ENCODE results near the gene FKBP8.

The FKBP8 gene

GRCh38 chr19:18507727-18508440 is 35.5 kb downstream of the FKBP8 start:
- DNase-seq (ENCODE audit: low spot score), result no peak
- no peak for TF ChIP-seq CTCF (IDR thresholded peaks at IDR 0.05; ENCODE audit: extremely low read depth, missing control alignments)

- DNase-seq (ENCODE audit: low spot score), result no peak
These were observed 36.2 kb downstream of the FKBP8 start for GRCh38 chr19:18507021-18507726.

GRCh38 chr19:18506101-18506930 is 37.1 kb downstream of the FKBP8 start:
- no peak for TF ChIP-seq CTCF (IDR thresholded peaks at IDR 0.05; ENCODE audit: extremely low read depth, missing control alignments)
- no peak for DNase-seq (ENCODE audit: low spot score)

More at GRCh38 chr19:18507021-18507726, 36.2 kb downstream of the FKBP8 start:
- no peak for TF ChIP-seq CTCF (IDR thresholded peaks at IDR 0.05; ENCODE audit: extremely low read depth, missing control alignments)

GRCh38 chr19:18504886-18505610 is 38.3 kb downstream of the FKBP8 start:
- no peak for TF ChIP-seq CTCF (IDR thresholded peaks at IDR 0.05; ENCODE audit: extremely low read depth, missing control alignments)
- DNase-seq (ENCODE audit: low spot score), result no peak

- TF ChIP-seq CTCF (IDR thresholded peaks at IDR 0.05; ENCODE audit: extremely low read depth, missing control alignments), result no peak
- peak; percentile 70 for DNase-seq (ENCODE audit: low spot score)
These were observed 39.1 kb downstream of the FKBP8 start for GRCh38 chr19:18503971-18504885.

GRCh38 chr19:18503337-18503970 is 39.9 kb downstream of the FKBP8 start:
- DNase-seq (ENCODE audit: low spot score), result no peak
- no peak for TF ChIP-seq CTCF (IDR thresholded peaks at IDR 0.05; ENCODE audit: extremely low read depth, missing control alignments)
